Activated effector memory CD4-positive, alpha-beta T cell treated with Interleukin-2 at 50 U/mL for 16 hours (primary cell): Measurements from ENCODE around the gene MYCBP2.

ENCODE experiments used
- DNase-seq: peaks from one replicate; pipeline ENCODE4 v3.0.0-alpha.2; 2020

MYCBP2 gene

GRCh38 chr13:77084755-77085154, 242.1 kb downstream of the MYCBP2 start:
- no peak for DNase-seq

- DNase-seq, result no peak
Measured at GRCh38 chr13:77079902-77080413, 246.9 kb downstream of the MYCBP2 start.

- DNase-seq, result no peak
Measured at GRCh38 chr13:77067519-77067918, 259.4 kb downstream of the MYCBP2 start.

GRCh38 chr13:77065461-77066147, 261.3 kb downstream of the MYCBP2 start:
- no peak for DNase-seq

GRCh38 chr13:77062097-77062496, 264.8 kb downstream of the MYCBP2 start:
- DNase-seq, result no peak

GRCh38 chr13:77061362-77061761, 265.5 kb downstream of the MYCBP2 start:
- DNase-seq, result no peak

- DNase-seq, result no peak
Measured at GRCh38 chr13:77056886-77057285, 270.0 kb downstream of the MYCBP2 start.

- no peak for DNase-seq
Measured at GRCh38 chr13:77056382-77056781, 270.5 kb downstream of the MYCBP2 start.

- no peak for DNase-seq
Measured at GRCh38 chr13:77055158-77055557, 271.7 kb downstream of the MYCBP2 start.

GRCh38 chr13:77053192-77053591, 273.7 kb downstream of the MYCBP2 start:
- DNase-seq, result no peak

- DNase-seq, result no peak
Measured at GRCh38 chr13:77048681-77049080, 278.2 kb downstream of the MYCBP2 start.

GRCh38 chr13:77047649-77048343, 279.1 kb downstream of the MYCBP2 start:
- DNase-seq, result no peak

- no peak for DNase-seq
Measured at GRCh38 chr13:77042566-77043177, 284.2 kb downstream of the MYCBP2 start.

GRCh38 chr13:77040835-77041234, 286.1 kb downstream of the MYCBP2 start:
- DNase-seq, result no peak

- DNase-seq, result no peak
Measured at GRCh38 chr13:77040076-77040475, 286.8 kb downstream of the MYCBP2 start.

GRCh38 chr13:77038907-77039480, 287.9 kb downstream of the MYCBP2 start:
- DNase-seq, result no peak

- no peak for DNase-seq
Measured at GRCh38 chr13:77036279-77036678, 290.6 kb downstream of the MYCBP2 start.

GRCh38 chr13:77034881-77035280, 292.0 kb downstream of the MYCBP2 start:
- DNase-seq, result no peak

- DNase-seq, result no peak
Measured at GRCh38 chr13:77033717-77034302, 293.1 kb downstream of the MYCBP2 start.

GRCh38 chr13:77031656-77032243, 295.1 kb downstream of the MYCBP2 start:
- no peak for DNase-seq

- no peak for DNase-seq
Measured at GRCh38 chr13:77029436-77029835, 297.5 kb downstream of the MYCBP2 start.

- DNase-seq, result no peak
Measured at GRCh38 chr13:77028202-77028601, 298.7 kb downstream of the MYCBP2 start.
